GM12891 (cell line): ENCODE data around the gene UPF2.

Experiments used
- POLR2A ChIP-seq: IDR thresholded peaks from 2 replicates; pipeline ENCODE4 v1.6.1; 2011; ENCODE audit warnings: low read depth, low read length, control low read depth
- POLR2AphosphoS5 ChIP-seq: IDR thresholded peaks from 2 replicates; pipeline ENCODE4 v1.6.1; 2011; ENCODE audit warnings: low read depth, low read length, control low read depth

GRCh38 chr10:11906714-11907113 lies 135.9 kb downstream of the UPF2 start:
- TF ChIP-seq POLR2A (no peak), POLR2AphosphoS5 (no peak)
